Cardiac muscle cell (in vitro differentiated cells and primary cell): Measurements from ENCODE around the gene ZMYND8. TPM values are rescaled to one million over a fixed set of nuclear protein-coding genes. Genes with fewer than 3 reads are reported as not detected.

Experiments used
- DNase-seq, 2 donors: peaks; one replicate each; pipeline versions ENCODE4 v3.0.0 to v3.0.0-alpha.2; 2010 to 2017; ENCODE audit warnings: low read depth in 1 of 2, low spot score in 1 of 2
- H3K27ac ChIP-seq: fragments of 200-600 bp; sonication (generic); 2 replicates; pipeline ENCODE4 v1.5.1; 2016
- H3K27me3 ChIP-seq: fragments of 200-600 bp; sonication (generic); 2 replicates; pipeline ENCODE4 v1.6.0; 2016; ENCODE audit warnings: control low read depth
- H3K36me3 ChIP-seq: fragments of 200-600 bp; sonication (generic); 2 replicates; pipeline ENCODE4 v1.5.1; 2016; ENCODE audit warnings: control low read depth
- H3K4me1 ChIP-seq: fragments of 200-600 bp; sonication (generic); 2 replicates; pipeline ENCODE4 v1.8.1; 2017; ENCODE audit warnings: low read depth, mild to moderate bottlenecking, mixed run types
- H3K4me3 ChIP-seq: fragments of 200-600 bp; sonication (generic); 2 replicates; pipeline ENCODE4 v1.5.1; 2016; ENCODE audit warnings: mild to moderate bottlenecking
- H3K9me3 ChIP-seq: fragments of 200-600 bp; sonication (generic); 2 replicates; pipeline ENCODE4 v1.5.1; 2017; ENCODE audit warnings: low read depth, mild to moderate bottlenecking, control low read depth
- polyA plus RNA-seq: library from polyadenylated mRNA; unstranded; fragments of >200 nt; fragmentation: Nextera tagmentation; extraction: Ambion mirVana; gene quantifications from 2 replicates; pipeline ENCODE4 v1.2.1, GENCODE V29; 2016
- total RNA-seq: library from RNA; depleted of rRNA; stranded (reverse); fragments of >200 nt; gene quantifications from 2 replicates; pipeline ENCODE4 v1.2.3, GENCODE V29; 2016
- TF ChIP-seq, protein P1 (sequence below): IDR thresholded peaks from 2 replicates; pipeline ENCODE4 v1.5.1; 2012; ENCODE audit warnings: low read depth, mild to moderate bottlenecking, low read length

The ZMYND8 gene
- total and polyA plus RNA-seq, 2 experiments from 2014 or later, result 27.5 to 45.0 TPM

DNA sequence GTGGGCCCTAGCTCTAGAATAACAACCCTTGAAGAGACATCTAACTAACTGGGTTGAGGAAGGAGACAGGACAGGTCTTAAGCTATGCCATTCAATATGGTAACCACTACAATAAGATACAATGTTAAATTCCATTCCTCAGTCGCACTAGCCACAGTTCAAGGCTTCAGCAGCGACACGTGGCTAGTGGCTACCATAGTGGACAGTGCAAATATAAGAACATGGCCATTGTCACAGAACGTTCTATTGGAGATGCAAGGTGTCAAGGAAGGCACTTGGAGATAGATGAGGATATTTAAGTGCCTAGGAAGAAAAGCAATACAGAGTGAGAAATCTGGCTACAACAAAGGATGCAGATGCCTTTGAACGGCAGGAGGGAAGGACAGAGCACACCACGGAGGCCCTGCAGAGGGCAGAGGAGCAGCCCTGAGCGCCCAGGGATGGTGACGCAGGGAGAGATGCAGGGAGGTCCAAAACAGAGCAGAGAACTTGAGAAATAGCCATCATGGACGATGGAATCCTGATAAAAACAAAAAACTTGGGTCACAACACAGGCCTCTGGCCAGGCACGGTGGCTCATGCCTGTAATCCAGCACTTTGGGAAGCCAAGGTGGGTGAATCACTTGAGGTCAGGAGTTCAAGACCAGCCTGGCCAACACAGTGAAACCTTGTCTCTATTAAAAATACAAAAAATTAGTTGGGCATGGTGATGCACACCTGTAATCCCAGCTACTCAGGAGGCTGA, 140.7 kb downstream of the ZMYND8 start:
- TF ChIP-seq, protein P1, sequence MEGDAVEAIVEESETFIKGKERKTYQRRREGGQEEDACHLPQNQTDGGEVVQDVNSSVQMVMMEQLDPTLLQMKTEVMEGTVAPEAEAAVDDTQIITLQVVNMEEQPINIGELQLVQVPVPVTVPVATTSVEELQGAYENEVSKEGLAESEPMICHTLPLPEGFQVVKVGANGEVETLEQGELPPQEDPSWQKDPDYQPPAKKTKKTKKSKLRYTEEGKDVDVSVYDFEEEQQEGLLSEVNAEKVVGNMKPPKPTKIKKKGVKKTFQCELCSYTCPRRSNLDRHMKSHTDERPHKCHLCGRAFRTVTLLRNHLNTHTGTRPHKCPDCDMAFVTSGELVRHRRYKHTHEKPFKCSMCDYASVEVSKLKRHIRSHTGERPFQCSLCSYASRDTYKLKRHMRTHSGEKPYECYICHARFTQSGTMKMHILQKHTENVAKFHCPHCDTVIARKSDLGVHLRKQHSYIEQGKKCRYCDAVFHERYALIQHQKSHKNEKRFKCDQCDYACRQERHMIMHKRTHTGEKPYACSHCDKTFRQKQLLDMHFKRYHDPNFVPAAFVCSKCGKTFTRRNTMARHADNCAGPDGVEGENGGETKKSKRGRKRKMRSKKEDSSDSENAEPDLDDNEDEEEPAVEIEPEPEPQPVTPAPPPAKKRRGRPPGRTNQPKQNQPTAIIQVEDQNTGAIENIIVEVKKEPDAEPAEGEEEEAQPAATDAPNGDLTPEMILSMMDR, result no peak
- Histone ChIP-seq H3K9me3 (no peaks in the 10 kb centered on the region), H3K4me3 (no peak overlapping the region), H3K4me1 (peaks cover 10% of the 10 kb centered on the region), H3K36me3 (peaks cover 47% of the 10 kb centered on the region), H3K27me3 (no peaks in the 10 kb centered on the region), H3K27ac (no peak overlapping the region)
- no peak for DNase-seq

DNA sequence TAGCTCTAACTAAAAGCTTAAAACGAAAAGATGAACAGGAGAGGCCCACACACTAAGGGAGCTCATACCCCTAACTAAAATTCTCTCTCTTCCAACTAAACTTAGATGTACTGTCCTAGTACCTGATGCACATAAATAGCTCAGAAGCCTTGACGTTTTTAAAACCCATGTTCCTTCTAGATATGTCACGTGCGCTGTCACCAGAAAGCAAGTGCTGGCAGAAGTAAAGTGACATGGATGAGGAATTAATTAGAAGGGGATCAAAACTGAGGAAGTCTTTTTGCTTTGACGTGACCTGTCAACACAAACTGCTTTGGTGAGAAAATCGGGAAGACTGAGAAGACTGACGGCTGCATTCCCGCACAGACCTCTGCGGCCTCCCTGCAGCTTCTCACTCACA, 142.5 kb downstream of the ZMYND8 start:
- Histone ChIP-seq H3K27ac (peak overlapping the region; percentile 26), H3K27me3 (no peaks in the 10 kb centered on the region), H3K4me1 (peaks cover 10% of the 10 kb centered on the region), H3K36me3 (peaks cover 51% of the 10 kb centered on the region), H3K4me3 (no peak overlapping the region), H3K9me3 (no peaks in the 10 kb centered on the region)
- TF ChIP-seq, protein P1, result no peak
- DNase-seq, result peak in 1 of 2 donors; percentile 30

DNA sequence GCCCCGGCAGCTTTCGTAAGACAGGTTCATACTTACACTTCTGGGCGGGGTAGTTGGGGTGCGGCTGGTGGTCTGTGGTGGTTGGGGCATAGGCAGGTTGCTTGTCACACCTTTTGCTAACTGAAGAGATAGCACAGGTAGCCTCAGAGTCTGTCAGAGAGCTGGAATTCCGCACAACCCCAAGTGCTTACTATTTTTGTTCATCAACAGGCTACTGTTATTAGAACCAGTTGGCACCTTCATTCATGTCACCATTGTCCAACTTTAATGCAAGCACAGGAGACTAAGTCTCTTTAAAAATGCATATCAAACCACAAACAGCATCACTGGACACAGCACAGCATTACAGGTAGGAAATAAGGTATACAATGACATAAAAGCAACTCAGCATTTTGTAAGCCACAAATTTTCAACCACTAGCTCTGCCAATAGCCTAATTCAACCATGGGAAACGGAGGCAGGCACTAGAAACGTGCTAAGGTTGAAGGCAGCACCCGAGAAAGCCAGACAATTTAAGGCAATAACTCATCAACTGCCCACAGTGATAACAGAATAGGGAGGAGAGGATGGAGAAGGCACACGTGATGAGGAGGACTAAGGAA, 143.8 kb downstream of the ZMYND8 start:
- Histone ChIP-seq H3K36me3 (peaks cover 44% of the 10 kb centered on the region), H3K4me3 (no peak overlapping the region), H3K9me3 (no peaks in the 10 kb centered on the region), H3K27ac (no peak overlapping the region), H3K27me3 (no peaks in the 10 kb centered on the region), H3K4me1 (peaks cover 10% of the 10 kb centered on the region)
- TF ChIP-seq, protein P1, result no peak
- DNase-seq, result no peak

DNA sequence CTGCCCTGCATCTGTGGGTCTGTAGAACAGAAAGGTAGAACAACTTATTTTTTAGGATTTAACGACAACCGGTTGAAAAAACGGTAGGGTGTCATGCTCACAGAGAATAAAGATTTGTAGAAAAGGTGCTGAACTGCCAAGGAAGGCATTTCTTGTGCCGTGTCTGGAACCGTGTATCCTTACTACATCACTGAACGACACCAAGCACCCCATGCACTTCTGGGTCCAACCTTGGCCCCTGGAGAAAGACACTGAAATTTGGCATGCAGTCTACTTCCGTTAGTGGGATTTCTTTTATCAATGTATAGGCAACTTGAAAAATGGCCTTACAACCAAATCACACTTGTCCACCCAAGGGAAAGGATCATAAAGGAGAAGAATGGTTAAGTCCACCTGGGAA, 145.5 kb downstream of the ZMYND8 start:
- Histone ChIP-seq H3K4me1 (peaks cover 10% of the 10 kb centered on the region), H3K36me3 (peaks cover 40% of the 10 kb centered on the region), H3K27me3 (no peaks in the 10 kb centered on the region), H3K27ac (no peak overlapping the region), H3K9me3 (no peaks in the 10 kb centered on the region), H3K4me3 (no peak overlapping the region)
- TF ChIP-seq, protein P1, result no peak
- DNase-seq, result no peak

DNA sequence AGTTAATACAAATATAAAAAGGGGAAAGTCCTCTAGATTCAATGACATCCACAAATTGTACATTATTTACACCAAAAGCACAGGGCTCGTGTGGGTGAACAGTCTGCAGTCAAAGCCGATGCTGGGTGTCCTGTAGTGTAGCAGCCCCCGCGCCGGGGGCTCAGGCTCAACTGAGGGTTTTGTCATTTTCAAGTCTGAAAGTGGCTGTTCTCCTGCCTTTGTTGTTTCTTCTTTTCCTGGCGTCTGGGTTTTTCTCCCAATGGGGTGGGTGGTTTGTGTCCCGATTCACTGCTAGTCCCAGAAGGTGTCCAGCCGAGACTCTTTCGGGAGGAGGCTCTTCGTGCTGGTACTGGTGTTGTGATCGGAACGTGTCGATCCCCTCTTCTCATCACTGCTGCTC, 146.0 kb downstream of the ZMYND8 start:
- no peak for DNase-seq
- Histone ChIP-seq H3K4me3 (no peak overlapping the region), H3K27me3 (no peaks in the 10 kb centered on the region), H3K4me1 (peaks cover 10% of the 10 kb centered on the region), H3K9me3 (no peaks in the 10 kb centered on the region), H3K36me3 (peaks cover 35% of the 10 kb centered on the region), H3K27ac (no peak overlapping the region)
- TF ChIP-seq, protein P1, result no peak
